ENCODE results near the gene THAP3. TPM values are rescaled to one million over a fixed set of nuclear protein-coding genes. Genes with fewer than 3 reads are reported as not detected.
"Not testable (repeated sequence)": the region's sequence is repeated elsewhere in the genome, so short reads cannot be mapped to it uniquely, and the experiment has no call there.

The THAP3 gene
- total and polyA plus RNA-seq, 12 donors = 6.8 to 27.6 (median 12.1) TPM

DNA sequence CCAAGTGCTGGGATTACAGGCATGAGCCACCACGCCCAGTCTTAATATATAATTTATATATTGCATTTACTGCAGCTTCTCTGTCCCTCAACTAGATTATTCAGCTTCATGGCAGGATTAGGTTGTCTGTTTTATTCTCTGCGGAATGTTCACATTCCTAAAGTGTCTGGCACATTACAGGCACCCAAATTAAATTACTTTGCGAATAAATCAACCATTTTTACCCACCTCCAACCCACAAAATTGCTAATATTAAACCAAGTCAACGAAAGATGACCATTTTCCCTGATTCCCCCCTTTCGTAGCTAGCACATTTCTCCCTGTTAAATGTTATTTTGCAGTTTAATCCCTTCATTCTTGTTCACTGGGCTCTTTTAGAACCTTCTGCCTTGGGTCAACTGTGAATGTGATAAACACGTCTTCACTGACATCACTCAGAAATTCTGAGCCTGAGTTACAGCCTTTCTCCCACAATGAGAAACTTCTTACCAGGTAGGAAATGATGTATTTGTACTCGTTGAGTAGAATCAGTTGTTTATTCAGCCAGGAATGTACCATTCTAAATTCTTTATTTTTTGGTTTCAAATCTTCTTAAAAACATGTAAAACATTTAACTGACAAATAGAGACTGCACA is 35.9 kb downstream of the THAP3 start:
- peaks cover 0 to 15% (median 0%) of the 10 kb centered on the region in 9 donors for H3K4me1 ChIP-seq
- no peaks in the 10 kb centered on the region for H3K27me3 ChIP-seq
- no peak for ATAC-seq
- peaks cover 0 to 43% (median 0%) of the 10 kb centered on the region in 9 donors for H3K36me3 ChIP-seq
- TF ChIP-seq, protein P1, sequence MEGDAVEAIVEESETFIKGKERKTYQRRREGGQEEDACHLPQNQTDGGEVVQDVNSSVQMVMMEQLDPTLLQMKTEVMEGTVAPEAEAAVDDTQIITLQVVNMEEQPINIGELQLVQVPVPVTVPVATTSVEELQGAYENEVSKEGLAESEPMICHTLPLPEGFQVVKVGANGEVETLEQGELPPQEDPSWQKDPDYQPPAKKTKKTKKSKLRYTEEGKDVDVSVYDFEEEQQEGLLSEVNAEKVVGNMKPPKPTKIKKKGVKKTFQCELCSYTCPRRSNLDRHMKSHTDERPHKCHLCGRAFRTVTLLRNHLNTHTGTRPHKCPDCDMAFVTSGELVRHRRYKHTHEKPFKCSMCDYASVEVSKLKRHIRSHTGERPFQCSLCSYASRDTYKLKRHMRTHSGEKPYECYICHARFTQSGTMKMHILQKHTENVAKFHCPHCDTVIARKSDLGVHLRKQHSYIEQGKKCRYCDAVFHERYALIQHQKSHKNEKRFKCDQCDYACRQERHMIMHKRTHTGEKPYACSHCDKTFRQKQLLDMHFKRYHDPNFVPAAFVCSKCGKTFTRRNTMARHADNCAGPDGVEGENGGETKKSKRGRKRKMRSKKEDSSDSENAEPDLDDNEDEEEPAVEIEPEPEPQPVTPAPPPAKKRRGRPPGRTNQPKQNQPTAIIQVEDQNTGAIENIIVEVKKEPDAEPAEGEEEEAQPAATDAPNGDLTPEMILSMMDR (IDR thresholded peaks at IDR 0.05) = no peak
- H3K4me3 ChIP-seq = no peak overlapping the region
- no peak overlapping the region for H3K27ac ChIP-seq
- WGBS, 2 donors = 77 to 90% methylated on average over 7 of the region's 7 CpGs
- H3K9me3 ChIP-seq = no peaks in the 10 kb centered on the region
- no peak for DNase-seq
- intact Hi-C loops (cut with DNase I) = no loop called here

DNA sequence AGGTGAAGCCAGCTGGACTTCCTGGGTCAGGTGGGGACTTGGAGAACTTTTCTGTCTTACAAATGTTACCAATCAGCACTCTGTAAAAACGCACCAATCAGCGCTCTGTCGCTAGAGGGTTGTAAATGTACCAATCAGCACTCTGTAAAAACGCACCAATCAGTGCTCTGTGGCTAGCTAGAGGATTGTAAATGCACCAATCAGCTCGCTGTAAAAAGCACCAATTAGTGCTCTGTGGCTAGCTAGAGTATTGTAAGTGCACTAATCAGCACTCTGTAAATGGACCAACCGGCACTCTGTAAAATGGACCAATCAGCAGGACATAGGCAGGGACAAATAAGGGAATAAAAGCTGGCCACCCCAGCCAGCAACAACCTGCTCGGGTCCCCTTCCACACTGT is 37.8 kb downstream of the THAP3 start:
- H3K9me3 ChIP-seq; H3K27me3 ChIP-seq; H3K4me3 ChIP-seq; H3K27ac ChIP-seq; intact Hi-C loops (cut with DNase I); ATAC-seq; DNase-seq: not testable (repeated sequence)
- 98 to 99% methylated on average over 7 of the region's 7 CpGs for WGBS, 2 donors
- H3K36me3 ChIP-seq = peaks cover 0 to 62% (median 5%) of the 10 kb centered on the region in 9 donors
- peaks cover 0 to 21% (median 7%) of the 10 kb centered on the region in 9 donors for H3K4me1 ChIP-seq

DNA sequence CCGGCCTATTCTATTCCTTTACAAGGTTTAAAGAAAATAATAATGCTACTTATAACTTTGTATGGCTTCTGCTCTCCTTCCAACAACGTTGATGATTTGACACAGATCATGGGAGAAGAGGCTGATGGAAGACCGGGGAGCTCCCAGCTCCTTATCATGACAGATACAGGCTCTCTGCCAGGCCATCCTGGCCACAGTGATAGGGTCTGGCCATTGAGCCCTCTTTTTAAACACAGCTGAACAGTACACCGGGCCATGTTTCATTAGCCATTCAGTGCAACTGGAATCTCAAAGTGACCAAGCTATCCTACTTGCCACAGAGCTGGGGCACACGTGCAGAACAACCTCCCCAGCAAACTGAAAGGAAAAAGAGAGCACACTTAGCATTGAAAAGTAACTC is 42.0 kb downstream of the THAP3 start:
- Histone ChIP-seq H3K27ac (peak overlapping the region; percentile 6 to 85 (median 70)), H3K27me3 (no peaks in the 10 kb centered on the region), H3K9me3 (no peaks in the 10 kb centered on the region), H3K36me3 (peaks cover 0 to 64% (median 5%) of the 10 kb centered on the region in 9 donors), H3K4me1 (peaks cover 0 to 20% (median 8%) of the 10 kb centered on the region in 9 donors), H3K4me3 (no peak overlapping the region)
- intact Hi-C loops (cut with DNase I) = no loop called here
- ATAC-seq (peak; percentile 4 to 58 (median 43)), DNase-seq (no peak)
- TF ChIP-seq, protein P1 (IDR thresholded peaks at IDR 0.05) = no peak
- WGBS, 2 donors = 47 to 68% methylated on average over 5 of the region's 5 CpGs

DNA sequence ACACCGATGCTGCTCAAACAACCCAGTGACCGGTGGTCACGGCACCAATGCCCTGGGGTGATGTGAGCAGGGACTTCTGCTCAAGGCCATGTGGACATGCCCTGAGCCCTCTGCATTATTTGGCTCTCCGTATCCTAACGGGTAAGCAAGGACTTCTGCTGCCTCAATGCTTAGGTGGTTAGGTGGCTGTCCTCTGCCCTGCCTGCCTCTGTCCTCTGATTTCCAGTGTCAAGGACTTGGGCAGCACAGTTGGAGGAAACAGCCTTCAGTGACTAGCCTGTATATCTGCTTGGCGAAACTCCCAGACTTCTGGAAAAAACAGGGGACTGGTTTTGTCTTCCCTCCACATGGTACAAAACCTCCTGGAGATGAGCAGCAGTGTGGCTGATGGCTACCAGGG is 42.5 kb downstream of the THAP3 start:
- H3K4me3 ChIP-seq = no peak overlapping the region
- H3K9me3 ChIP-seq = no peaks in the 10 kb centered on the region
- no peaks in the 10 kb centered on the region for H3K27me3 ChIP-seq
- peaks cover 0 to 25% (median 11%) of the 10 kb centered on the region in 9 donors for H3K4me1 ChIP-seq
- H3K36me3 ChIP-seq = peaks cover 0 to 62% (median 5%) of the 10 kb centered on the region in 9 donors
- H3K27ac ChIP-seq = peak overlapping the region; percentile 6 to 85 (median 70)
- TF ChIP-seq, protein P1 (IDR thresholded peaks at IDR 0.05) = no peak
- 76% methylated on average over 6 of the region's 6 CpGs for WGBS, 2 donors
- ATAC-seq (peak; percentile 83 to 92 (median 90)), DNase-seq (peak in 1 of 2 donors; percentile 62)
- intact Hi-C loops (cut with DNase I) = no loop called here

DNA sequence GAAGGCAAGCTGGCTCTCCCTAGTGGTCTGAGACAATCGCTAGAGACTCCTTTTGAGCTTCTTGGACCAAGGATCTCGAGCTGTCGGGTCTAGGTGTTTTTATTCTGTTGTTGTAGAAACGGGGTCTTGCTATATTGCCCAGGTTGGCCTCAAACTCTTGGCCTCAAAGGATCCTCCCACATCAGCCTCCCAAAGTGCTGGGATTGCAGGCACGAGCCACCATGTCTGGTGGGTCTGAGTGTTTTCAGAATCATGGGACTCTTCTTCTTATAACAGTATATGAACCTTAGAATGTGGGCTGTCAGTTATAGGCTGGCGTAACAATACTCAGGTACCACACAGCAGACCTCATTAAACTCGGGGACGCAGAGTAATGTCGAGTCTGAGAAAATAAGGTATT is 43.8 kb downstream of the THAP3 start:
- 99% methylated on average over 9 of the region's 9 CpGs for WGBS, 2 donors
- Histone ChIP-seq H3K27me3 (no peaks in the 10 kb centered on the region), H3K9me3 (no peaks in the 10 kb centered on the region), H3K36me3 (peaks cover 0 to 65% (median 5%) of the 10 kb centered on the region in 9 donors), H3K4me3 (no peak overlapping the region), H3K4me1 (peaks cover 0 to 37% (median 11%) of the 10 kb centered on the region in 9 donors), H3K27ac (no peak overlapping the region)
- intact Hi-C loops (cut with DNase I) = no loop called here
- TF ChIP-seq, protein P1 (IDR thresholded peaks at IDR 0.05) = no peak
- ATAC-seq = no peak
- no peak for DNase-seq

Measured in heart right ventricle (tissue), 16 donors.